ENCODE results near the gene LRRC3B.

Gene LRRC3B

GRCh38 chr3:26634601-26635000 is 12.0 kb downstream of the LRRC3B start:
- no peak for DNase-seq

GRCh38 chr3:26636096-26636727 is 13.6 kb downstream of the LRRC3B start:
- DNase-seq: no peak

GRCh38 chr3:26637698-26638097 is 15.1 kb downstream of the LRRC3B start:
- DNase-seq: no peak

- DNase-seq: no peak
Observed at GRCh38 chr3:26638113-26638512, 15.5 kb downstream of the LRRC3B start.

GRCh38 chr3:26639339-26639738 is 16.8 kb downstream of the LRRC3B start:
- DNase-seq: no peak

- no peak for DNase-seq
Observed at GRCh38 chr3:26647078-26647477, 24.5 kb downstream of the LRRC3B start.

GRCh38 chr3:26648461-26648860 is 25.9 kb downstream of the LRRC3B start:
- DNase-seq: no peak

GRCh38 chr3:26652164-26652563 is 29.6 kb downstream of the LRRC3B start:
- DNase-seq: no peak

GRCh38 chr3:26653811-26654425 is 31.3 kb downstream of the LRRC3B start:
- no peak for DNase-seq

GRCh38 chr3:26655231-26655630 is 32.7 kb downstream of the LRRC3B start:
- DNase-seq: no peak

GRCh38 chr3:26657348-26657976 is 34.9 kb downstream of the LRRC3B start:
- DNase-seq: no peak

GRCh38 chr3:26668171-26668570 is 45.6 kb downstream of the LRRC3B start:
- DNase-seq: no peak

GRCh38 chr3:26668696-26669095 is 46.1 kb downstream of the LRRC3B start:
- DNase-seq: no peak

GRCh38 chr3:26675336-26675735 is 52.8 kb downstream of the LRRC3B start:
- DNase-seq: no peak

- DNase-seq: no peak
Observed at GRCh38 chr3:26681632-26682031, 59.1 kb downstream of the LRRC3B start.

GRCh38 chr3:26682406-26682805 is 59.8 kb downstream of the LRRC3B start:
- no peak for DNase-seq

- DNase-seq: no peak
Observed at GRCh38 chr3:26683902-26684301, 61.3 kb downstream of the LRRC3B start.

GRCh38 chr3:26687466-26687865 is 64.9 kb downstream of the LRRC3B start:
- DNase-seq: no peak

GRCh38 chr3:26699553-26699952 is 77.0 kb downstream of the LRRC3B start:
- DNase-seq: no peak

GRCh38 chr3:26703519-26703918 is 80.9 kb downstream of the LRRC3B start:
- DNase-seq: no peak

- DNase-seq: no peak
Observed at GRCh38 chr3:26704736-26705135, 82.2 kb downstream of the LRRC3B start.

GRCh38 chr3:26708501-26708900 is 85.9 kb downstream of the LRRC3B start:
- DNase-seq: no peak

- peak; percentile 26 for DNase-seq
Observed at GRCh38 chr3:26712211-26713026, 89.8 kb downstream of the LRRC3B start.

- DNase-seq: no peak
Observed at GRCh38 chr3:26713091-26713490, 90.5 kb downstream of the LRRC3B start.
